Stimulated activated CD4-positive, alpha-beta T cell treated with anti-CD3 and anti-CD28 coated beads, Interleukin-12 subunit alpha, Interleukin-12 subunit beta, amount 100 ng/mL, for 24 hours (primary cell): ENCODE results near the gene OR1N1.
"Not testable (repeated sequence)": the region's sequence is repeated elsewhere in the genome, so short reads cannot be mapped to it uniquely, and the experiment has no call there.

Experiments
- DNase-seq, 2 experiments: peaks; one replicate each; pipeline ENCODE4 v3.0.0-alpha.2; 2020; ENCODE audit warnings: low read depth in 2 of 2

Gene OR1N1

DNA sequence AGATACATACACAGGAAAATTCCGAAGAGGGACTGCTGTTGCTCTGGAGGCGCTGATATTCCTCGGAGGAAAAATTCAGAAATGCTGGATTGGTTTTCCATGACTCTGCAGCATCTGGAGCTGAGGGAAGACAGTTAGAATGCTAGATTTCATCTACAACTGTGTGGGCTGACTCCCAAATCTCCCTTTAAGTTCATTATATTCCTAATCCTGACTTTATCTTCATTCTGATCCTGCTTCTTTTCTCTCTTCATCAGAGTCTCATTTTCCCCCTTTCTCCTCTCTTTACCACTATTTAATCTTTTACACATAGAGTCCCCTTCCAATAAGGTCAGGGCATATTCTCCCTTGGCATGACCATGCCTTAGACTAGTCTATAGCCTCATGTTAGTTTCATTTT is at the start of gene OR1N1:
TSS of gene OR1N1 (minus strand) at position 101 of the 400 bp plus-strand sequence. CDS start at position 101, 0 bp downstream.
- DNase-seq: no peak

- DNase-seq: no peak
These were observed 45.4 kb upstream of the OR1N1 start for GRCh38 chr9:122572456-122572855.

DNA sequence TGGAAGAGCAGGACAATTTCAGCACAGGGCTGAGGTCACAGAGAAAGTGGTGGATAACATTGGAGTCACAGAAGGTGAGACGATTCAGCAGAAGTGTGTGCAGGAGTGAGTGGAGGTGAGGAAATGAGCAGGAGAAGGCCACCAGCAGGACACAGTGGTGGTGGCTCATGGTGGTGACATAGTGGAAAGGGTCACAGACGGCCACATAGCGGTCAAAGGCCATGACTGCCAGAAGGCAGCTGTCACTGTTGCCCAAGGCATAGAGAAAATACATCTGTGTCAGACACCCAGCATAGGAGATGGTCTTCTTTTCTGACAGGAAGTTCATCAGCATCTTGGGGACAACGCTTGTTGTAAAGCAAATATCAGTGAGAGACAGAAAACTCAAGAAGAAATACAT is 40.8 kb upstream of the OR1N1 start:
- DNase-seq: no peak

DNA sequence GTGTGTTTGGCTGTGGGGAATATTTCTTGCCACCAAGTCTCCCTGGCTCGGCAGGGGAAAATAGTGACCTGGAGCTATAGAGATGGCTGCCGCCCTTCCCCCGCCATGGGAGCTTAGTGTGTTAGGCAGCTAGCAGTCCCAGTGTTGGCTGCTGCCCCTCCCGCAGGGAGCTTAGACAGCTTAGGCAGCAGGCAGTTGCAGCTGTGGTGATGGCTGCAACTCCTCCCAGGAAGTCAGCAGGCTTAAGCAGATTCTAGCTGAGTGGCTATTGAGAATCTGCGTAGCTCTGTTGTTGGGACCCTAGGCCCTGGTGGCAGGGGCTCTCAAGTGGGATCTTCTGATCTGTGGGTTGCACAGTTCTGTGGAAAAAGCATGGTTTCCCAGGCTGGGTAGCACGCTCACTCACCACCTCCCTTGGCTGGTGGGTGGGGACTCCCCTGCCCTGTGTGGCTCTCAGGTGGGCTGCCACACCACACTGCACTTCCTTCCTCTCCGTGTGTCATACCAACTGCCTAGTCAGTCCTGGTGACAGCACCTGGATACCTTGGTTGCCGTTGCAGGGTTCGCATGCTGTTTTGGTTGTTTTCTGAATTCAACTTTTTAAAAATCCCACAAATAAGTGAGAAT is 35.2 kb upstream of the OR1N1 start:
- DNase-seq: no peak

DNA sequence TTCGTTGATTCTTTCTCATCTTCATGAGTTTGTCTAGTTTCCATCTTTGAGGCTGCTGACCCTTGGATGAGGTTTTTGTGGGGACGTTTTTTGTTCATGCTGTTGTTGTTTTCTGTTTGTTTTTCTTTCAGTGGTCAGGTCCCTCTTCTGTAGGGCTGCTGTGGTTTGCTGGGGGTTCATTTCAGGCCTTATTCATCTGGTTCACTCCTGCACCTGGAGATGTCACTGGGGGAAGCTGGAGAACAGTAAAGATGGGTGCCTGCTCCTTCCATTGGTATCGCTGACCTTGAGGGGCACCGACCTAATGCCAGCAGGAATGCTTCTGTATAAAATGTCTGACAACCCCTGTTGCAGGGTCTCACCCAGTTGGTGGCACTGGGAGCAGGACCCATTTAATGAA is 34.4 kb upstream of the OR1N1 start:
- no peak for DNase-seq

DNA sequence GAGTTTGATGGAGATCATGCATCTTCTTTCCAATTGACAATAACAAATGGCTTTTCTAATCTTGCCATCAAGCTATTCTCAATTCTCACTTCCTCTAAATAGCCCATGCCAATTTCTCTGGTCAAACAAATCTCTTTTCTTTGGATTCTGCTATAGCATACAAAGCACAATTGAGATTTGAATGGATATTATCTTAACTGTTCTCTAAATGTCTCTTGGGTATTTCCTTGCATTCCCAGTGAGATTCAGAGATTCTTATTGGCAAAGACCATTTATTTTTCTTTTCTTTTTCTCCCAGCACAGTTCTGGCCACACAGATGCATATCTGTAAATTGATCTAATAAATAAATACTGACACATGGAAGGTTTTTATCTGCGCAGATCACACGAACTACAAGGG is 25.7 kb upstream of the OR1N1 start, which contains the start of gene OR1N2:
TSS of gene OR1N2 (plus strand) at position 301 of the 400 bp plus-strand sequence. CDS start 100 bp downstream, outside the sequence.
- DNase-seq: no peak

GRCh38 chr9:122551371-122551770 is 24.3 kb upstream of the OR1N1 start:
- DNase-seq: no peak

GRCh38 chr9:122546196-122546595 is 19.1 kb upstream of the OR1N1 start:
- no peak for DNase-seq

- no peak for DNase-seq
These were observed 11.7 kb upstream of the OR1N1 start for GRCh38 chr9:122538757-122539156.

GRCh38 chr9:122537066-122537465 is 10.0 kb upstream of the OR1N1 start:
- not testable (repeated sequence) for DNase-seq

- no peak for DNase-seq
These were observed 9.0 kb upstream of the OR1N1 start for GRCh38 chr9:122536134-122536533.

DNA sequence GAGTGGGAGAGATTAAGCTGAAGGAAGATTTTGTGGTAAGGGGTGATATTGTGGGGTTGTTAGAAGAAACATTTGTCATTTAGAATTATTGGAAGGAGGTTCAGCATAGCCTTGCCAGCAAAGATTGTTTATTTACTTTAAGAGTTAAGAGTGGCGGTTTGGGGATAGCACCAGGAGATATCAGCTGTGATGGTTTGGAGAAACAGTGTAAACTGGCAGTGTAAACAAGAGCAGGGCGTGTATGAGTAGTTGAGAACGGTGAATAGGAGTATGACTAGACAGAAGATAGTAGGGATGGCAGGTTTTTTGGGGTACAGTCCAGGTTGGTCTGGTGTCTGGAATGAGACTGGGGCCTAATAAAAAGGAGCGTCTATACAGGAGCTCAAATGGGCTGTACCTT is 4.1 kb upstream of the OR1N1 start:
- not testable (repeated sequence) for DNase-seq

- no peak for DNase-seq
These were observed 491 bp downstream of the OR1N1 start for GRCh38 chr9:122526602-122527001.

DNA sequence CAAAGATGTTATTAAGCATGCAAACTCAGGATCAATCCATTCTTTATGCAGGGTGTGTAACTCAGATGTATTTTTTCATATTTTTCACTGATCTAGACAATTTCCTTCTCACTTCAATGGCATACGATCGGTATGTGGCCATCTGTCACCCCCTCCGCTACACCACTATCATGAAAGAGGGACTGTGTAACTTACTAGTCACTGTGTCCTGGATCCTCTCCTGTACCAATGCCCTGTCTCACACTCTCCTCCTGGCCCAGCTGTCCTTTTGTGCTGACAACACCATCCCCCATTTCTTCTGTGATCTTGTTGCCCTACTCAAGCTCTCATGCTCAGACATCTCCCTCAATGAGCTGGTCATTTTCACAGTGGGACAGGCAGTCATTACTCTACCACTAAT is 7.7 kb downstream of the OR1N1 start:
- no peak for DNase-seq

DNA sequence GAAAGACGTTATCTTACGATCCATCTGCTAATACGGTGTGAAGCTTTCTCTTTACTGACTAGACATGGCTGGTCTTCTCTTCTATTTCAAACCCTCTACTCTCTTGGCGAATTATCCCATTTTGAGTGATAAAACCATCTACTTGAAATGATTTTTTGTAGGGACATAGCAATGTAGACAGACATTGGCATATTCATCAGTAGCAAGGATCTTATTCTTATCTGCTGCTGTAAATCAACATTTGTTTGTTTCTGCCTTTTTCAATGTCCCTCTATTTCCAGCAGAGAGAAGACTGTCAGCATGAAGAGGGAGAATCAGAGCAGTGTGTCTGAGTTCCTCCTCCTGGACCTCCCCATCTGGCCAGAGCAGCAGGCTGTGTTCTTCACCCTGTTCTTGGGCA is 8.3 kb downstream of the OR1N1 start, which contains the start of gene OR1J4:
TSS of gene OR1J4 (plus strand) at position 301 of the 400 bp plus-strand sequence. CDS start at position 301, 0 bp downstream.
- DNase-seq: no peak

DNA sequence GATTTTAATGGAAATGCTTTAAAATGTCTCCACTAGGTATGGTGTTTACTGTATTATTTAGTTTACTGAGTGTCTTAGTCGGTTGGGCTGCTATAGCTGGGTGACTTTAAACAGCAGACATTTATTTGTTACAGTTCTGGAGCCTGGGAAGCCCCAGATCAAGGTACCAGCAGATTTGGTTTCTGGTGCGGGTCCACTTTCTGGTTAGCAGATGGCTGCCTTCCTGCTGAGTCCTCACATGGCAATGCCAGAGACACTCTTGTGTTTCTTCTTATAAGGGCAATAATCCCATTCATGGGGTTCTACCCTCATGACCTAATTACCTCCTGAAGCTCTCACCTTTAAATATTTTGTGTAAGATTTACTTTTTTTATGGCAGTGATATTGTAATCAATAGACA is 8.9 kb downstream of the OR1N1 start:
- DNase-seq: no peak

DNA sequence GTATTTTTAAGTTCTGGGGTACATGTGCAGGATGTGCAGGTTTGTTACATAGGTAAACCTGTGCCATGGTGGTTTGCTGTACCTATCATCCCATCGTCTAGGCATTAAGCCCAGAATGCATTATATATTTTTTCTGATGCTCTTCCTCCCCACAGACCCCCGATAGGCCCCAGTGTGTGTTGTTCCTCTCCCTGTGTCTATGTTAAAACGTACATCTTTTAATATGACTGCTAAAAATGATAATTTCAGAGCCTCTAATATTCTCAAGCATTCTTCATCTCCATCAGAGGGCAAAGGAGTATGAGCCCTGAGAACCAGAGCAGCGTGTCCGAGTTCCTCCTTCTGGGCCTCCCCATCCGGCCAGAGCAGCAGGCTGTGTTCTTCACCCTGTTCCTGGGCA is 16.6 kb downstream of the OR1N1 start, which contains the start of gene OR1J2:
TSS of gene OR1J2 (plus strand) at position 301 of the 400 bp plus-strand sequence. CDS start at position 301, 0 bp downstream.
- no peak for DNase-seq

DNA sequence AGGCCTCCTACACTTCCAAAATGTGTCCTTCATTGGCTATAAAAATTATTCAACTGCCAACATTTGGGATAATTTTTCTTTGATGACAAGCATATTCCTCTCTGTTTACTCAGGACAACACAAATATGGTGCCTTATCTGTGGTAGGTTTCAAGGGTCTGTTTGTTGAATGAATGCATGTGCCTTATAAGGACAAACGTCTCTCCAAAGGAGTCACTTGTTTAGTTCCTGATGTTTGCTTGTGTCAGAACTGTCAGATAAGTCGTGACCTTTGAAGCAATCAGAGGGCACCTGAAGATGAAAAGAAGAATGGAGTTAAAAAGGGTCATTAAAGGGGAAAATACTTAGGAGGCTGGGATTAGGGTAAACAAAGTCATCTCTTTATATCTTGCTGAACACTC is 20.1 kb downstream of the OR1N1 start:
- DNase-seq: no peak

- DNase-seq: no peak
These were observed 28.2 kb downstream of the OR1N1 start for GRCh38 chr9:122498883-122499288.

DNA sequence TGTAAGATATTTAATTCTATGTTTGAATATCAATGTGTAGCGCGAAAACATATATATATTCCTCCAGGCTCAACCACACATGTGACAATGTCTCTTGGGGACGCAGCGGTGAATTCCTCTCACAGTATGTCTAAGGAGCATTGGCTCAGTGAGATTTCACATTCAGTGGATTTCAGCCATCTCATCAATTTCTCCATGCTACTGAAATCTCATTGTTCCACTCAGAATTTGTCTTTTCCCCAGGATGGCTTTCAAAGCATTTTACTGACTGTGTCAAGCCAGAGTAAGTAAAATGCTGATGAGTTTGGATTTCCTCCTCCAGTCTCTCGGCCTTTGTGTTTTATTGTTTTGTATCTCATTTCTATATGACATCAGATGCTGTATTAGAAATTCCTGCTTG is 48.0 kb downstream of the OR1N1 start:
- no peak for DNase-seq

DNA sequence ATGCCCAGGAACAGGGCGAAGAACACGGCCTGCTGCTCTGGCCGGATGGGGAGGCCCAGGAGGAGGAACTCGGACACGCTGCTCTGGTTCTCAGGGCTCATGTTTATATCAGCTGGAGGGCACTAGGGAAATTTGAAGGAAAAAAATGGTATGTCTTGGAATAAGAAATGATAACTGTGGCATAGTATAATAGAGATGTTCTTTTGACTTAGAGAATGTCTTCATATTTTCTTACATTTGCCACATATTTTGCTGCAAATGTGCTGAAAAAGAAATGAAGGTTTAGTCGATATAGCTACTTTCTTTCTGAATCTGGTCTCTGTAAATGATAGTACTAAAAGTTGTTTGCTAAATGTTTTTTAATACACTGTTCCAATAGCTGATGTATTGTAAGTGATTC is 49.3 kb downstream of the OR1N1 start, which contains the start of gene OR1J1:
TSS of gene OR1J1 (minus strand) at position 101 of the 400 bp plus-strand sequence. CDS start at position 101, 0 bp downstream.
- no peak for DNase-seq

DNA sequence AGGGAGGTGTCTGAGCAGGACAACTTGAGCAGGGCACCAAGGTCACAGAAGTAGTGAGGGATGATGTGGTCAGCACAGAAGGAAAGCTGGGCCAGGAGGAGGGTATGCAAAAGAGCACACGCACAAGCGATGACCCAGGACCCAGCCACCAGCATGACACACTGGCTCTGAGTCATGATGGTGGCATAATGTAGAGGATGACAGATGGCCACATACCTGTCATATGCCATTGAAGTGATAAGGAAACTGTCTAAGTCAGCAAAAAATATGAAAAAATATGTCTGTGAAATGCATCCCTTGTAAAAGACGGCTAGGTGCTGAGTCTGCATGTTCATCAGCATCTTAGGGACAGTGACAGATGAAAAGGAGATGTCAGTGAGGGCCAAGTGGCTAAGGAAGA is 49.7 kb downstream of the OR1N1 start:
- no peak for DNase-seq
